HG03354 (cell line): Measurements from ENCODE around the gene CADPS.

Experiments used
- ATAC-seq: cut with Tn5 transposase; IDR thresholded peaks from one replicate; pipeline ENCODE4 v1.9.1; 2021; ENCODE audit warnings: mild to moderate bottlenecking; ENCODE audit not compliant: unreplicated experiment, poor library complexity, severe bottlenecking

The CADPS gene

DNA sequence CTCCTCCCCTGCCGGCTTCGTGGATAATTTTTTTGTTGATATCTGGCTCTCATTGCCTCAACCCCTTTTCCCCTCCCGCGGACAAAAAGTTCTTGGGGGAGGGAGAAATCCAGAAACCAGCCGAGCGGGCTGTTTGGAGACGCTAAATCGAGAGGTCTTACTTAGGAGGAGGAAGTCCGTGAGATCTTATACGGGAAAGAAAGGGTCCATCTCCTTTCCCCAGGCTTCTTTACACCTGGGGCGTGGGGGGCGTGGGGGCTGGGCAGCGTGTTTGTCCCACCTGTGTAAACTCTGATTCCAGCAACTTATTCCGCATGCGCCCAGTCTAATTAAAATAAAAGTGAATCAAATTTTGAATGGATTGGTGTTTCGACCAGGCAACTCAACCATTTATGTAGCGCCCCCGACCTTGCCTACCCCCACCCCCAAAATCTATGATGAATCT lies 364 bp upstream of the CADPS start:
- ATAC-seq: no peak

DNA sequence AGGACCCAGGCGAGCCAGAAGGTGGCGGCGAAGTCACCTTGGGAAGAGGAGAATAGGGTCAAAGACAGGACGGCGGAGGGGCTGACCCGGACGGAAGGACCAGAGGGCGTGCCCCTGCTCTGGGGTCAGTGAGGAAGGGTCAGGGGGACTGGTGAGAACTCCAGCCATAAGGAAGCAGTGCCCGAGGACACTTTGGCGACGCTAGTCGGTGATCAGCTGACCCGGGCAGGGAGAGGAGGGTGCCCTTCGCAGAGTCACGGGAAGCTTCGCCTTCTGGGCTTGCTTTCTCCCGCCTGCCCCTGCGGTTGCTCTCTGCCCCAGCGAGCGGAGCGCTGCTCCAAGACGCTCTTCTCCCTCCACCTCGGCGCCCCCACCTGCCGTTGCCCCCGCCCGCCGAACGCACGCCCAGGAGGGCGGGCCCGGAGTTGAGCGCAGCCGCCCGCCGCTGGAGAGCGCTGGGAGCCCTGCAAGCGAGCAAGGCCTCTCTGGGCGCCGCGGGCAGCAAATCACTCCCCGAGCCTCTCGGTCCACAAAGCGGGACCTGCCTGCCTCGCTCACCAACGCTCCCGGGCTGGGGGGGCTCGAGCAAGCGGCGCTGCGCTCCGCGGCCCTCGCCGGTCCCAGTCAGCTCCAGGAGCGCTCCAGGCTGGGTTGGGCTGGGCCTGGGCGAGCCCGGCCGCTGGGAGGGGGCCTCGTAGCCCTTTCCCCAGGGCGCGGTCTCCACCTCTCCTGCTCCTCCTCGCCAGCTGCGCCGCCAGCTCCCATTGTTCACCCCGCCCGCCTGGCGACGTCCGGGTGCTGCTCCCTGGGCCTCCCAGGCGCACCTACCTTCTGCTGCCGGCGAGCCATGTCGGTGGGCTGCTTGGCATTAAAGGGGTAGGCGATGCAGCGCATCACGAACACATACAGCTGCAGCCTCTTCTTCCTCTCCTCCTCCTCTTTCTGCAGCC lies 1.2 kb downstream of the CADPS start:
- no peak for ATAC-seq

DNA sequence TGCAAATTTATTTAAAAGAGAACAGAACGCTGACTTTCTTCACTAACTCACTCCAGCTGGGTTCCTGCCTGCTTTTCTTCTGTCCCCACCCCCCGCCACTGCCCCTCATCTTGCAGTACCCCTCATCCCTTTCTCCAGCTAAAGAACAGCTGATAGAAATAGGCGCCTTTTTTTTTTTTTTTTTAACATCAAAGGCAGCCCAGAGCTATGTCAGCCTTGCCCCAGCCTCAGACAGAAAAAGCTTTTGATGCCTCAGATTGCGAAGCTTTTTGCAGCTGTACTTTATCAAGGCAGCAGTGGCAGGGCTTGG lies 1.8 kb downstream of the CADPS start:
- no peak for ATAC-seq

DNA sequence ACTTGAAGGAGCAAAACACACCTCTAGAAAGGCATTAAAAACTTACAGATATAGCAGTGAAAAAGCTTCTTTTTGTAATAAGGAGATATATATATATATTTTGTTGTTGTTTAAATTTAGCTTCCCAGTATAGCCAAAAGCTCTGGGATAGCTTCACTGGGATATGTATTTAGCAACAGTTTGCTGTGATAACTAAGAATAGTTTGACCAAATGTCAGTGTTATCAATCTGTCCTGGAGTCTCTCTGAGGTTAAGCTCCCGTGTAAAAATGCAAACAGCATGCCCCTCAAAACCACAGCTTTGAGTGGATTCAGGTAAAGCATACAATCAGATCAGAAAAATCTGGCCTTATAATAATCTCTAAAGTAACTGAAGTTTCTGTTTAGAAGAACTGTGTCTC lies 2.9 kb downstream of the CADPS start:
- no peak for ATAC-seq

DNA sequence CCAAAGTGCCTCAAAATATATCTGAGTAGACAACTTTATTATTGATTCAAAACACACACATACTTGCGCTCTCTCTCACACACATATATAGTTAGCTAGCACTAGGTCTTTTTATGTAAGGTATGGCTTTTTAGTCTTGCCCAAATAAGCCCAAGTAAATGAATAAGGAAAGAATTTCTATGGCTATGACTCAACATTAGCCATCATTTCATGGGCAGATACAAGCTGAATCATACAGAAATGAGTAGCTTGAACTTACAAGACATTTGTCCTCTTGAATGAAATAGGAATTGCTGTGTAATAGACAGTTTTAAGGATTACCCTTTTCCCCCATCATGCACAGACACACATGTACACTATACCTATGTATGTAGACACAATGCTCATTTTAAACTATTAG lies 4.9 kb downstream of the CADPS start:
- ATAC-seq: no peak

DNA sequence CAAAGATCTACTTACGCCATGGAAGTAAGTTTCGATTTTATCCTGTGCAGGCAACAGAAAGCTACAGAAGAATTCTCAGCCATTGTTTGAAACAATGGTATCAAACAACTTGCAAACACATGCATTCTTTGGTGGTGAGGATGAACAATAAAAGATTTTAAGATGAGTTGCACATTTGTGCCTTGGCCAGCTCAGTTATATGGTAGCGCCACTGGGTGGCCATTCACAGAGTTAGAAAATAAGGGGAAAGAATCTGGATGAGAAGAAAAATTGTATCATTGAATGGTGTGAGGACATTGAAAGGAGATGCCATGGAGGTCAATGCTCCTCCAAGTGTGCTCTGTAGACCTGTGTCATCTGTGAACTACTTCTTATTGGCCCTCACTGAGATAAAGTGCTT lies 11.6 kb downstream of the CADPS start:
- ATAC-seq: no peak

DNA sequence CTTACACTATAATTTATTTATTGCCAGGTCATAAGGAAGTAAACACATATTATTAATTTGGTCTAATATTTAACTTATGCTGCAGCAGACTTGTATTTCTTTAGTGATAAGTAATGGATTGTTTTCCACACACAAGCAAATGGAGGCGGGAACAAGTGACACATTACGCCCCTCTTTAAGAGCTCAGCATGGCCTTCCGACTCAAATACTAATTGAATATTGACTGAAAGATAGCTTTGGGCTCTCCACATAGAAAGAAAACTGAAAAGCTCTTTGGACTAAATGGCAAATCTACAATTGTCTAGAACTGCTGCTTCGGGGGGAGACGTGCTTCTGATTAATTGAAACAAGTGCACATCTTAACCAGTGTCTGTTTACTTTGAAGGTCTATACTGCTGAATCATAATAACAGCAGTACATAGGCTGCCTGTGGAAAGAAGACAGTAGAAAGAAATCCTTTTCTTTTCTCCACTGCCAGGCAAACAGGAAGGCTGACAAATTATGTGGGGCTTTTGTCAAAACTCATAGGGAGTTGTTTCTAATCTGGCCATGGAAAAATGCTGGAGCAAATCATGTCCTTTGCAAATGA lies 15.9 kb downstream of the CADPS start:
- no peak for ATAC-seq

DNA sequence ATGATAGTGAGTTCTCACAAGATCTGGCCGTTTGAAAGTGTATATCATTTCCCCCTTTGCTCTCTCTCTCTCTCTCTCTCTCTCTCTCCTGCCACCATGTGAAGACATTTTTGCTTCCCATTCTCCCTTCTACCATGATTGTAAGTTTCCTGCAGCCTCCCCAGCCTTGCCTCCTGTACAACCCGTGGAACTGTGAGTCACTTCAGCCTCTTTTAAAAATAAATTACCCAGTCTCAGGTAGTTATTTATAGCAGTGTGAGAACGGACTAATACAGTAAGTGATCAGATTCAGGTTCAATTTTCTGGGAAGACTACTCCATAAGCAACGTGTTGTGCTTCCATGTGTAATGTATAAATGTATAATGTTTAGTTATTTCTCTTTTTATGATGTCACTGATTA lies 29.2 kb downstream of the CADPS start:
- ATAC-seq: no peak

DNA sequence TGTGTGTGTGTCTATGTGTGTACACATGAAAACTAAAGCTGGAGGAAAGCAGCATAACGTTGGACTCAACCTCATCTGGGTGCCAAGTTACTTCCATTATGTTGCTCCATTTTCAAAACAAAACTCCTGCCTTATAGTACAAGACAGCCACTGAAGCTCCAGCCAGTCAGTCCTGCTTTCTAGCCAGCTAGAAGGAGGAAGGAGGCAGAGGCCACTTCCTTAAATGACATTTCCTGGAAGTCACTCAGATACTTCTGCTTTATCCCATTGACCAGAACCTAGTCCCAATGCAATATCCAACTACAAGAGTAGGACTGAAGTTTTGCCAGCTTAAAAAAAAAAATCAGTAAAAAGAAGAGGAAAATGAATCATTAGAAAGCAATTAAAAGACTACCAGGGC lies 31.7 kb downstream of the CADPS start:
- no peak for ATAC-seq

DNA sequence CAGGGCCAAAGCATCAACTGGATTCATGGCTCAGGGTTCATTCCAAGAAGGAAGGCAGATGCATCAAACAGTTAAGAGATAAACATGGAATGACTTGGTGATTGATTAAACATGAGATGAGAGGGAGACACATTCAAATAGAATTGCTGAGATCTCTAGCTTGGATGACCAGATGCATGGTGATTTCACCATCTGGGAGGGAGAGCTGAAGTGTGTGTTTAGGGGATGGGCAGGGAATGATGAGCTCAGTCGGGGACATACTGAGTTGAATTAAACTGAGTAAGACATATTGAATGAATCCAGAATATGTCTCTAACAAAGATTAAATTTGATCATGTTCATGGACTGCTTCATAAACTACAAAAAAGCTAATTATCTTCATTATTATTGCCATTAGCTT lies 35.5 kb downstream of the CADPS start:
- no peak for ATAC-seq

DNA sequence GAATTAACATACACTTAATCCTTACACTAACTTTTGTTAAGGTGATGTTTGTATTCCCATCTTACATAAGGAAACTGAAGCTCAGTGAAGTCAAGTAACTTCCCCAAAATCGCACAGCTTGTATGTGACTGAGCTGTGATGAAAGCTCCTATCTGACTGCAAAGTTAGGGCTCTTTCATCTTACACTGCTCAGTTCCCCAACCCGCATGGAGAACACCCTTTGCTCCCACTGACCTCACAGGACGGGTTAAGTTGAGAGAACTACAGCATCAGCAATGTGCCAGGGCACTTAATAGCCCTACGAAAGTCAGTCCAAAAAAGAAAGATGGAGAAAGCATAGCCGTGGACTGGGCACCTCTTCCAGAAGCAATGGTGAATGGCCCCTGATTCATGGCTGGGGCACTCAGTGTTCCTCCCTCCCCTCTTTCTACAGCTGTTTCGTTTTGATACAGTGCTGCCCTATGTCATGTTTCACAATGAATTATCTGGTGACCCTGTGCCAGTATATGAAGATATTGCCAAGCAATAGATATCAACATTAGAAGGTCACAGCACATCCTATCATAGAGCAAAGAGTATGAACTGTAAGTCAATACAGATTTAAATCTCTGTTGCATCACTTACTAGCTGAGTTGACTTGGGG lies 38.0 kb downstream of the CADPS start:
- no peak for ATAC-seq

DNA sequence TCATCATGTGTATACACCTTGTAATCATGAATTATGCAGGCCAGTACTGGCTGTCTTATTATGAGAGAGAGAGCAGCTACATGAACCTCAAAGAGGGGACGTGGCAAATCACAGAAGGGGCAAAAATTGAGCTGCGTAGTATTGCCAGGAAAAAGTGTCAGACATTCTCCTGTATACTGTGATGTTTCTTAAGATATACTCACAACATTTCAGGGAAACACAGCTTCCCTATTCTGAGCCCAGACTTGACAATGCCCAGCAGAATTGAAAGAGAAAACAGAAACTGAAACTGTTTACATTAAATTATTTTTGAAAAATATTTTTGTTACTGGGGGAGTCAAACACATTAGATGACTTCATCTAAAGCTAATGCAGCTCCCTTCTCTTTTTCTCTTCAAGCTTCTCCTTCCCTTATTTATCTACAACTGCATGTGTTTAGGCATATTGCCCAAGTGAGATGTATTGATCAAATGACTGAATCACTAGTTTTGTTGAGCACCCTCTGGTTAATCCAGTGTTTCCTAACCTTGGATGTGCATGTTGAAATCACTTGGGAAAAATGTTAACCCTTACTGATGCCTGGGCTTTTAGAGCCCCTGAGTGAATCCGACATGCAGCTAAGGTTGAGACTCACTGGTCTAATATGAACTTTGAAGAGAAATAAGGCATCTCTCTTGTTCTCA lies 39.5 kb downstream of the CADPS start:
- peak; percentile 78 for ATAC-seq

DNA sequence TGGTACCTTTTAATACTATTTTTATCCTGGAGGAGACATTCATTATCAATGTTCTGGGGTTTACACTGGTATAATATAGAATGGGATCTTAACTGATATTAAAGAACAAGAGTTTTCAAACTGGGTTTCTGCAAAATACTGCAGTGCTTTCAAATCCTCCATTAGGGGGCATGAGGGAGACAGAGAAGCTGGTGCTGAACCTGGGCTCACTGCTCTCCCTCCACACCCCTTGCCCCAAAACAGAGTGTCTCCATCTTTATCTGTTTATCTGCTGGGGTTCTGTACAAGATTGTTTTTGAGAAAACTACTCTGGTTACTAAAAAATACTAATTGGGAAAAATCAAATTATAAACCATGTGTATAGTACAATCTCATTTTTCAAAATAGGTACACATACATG lies 41.7 kb downstream of the CADPS start:
- no peak for ATAC-seq

DNA sequence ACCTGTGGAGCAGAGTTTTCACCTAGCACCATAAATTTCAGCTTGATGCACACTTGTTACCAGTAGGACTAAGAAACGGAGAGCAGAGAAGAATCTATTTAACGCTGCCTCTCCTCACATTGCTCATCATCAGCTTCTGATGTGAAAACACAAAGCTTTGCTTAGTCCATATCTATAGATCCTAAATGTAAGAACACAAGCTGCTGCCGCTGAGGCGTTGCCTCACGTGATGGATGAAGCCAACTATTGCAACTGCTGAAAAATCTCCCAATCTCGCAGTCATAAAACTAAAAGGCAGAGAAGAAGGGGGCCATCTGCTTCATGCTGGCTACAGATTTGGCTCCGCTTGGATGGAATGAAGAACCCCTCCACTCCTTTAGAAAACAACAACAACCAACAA lies 42.7 kb downstream of the CADPS start:
- ATAC-seq: no peak

DNA sequence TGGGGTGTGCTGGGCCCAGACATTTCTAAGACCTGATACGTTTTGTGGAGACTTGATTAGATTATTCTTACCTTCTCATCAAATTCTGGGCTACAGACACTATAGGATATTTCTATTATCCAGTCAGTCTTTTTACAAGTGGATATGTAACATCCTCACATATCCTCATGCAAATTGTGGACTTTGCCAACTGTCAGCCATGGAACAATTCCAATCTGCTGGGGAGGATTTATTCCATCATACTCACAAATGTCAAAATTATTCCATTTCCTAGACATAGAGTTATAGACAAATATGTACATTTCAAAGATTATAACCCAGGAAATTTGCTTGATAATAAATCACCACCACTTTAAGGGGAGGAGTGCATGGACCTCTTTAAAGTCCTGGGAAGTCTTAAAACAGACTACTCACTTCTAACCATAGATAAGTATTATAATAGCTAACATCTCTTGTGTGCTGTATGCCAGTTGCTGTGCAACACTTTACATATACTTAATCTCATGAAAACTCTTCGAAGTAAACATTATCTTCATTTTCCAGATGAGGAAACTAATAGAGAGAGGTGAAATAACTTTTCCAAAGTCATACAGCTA lies 44.4 kb downstream of the CADPS start:
- ATAC-seq: no peak

DNA sequence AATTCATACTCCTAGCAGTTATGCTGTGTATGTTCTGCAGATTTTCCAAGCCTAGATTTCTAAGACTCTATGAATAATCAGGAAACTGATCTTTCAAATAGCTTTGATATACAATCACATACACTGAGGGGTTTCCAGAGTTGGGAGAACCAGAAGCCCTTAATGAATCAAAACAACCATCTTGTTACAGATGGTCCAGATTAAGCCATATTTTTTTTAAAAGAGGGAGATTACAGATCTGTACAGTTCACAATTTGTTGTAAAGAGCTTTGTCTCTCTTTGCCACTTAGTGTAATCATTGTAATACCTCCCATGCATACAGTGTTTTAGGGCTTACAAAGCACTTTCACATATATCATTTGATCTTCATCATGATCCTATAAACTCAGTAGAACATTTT lies 47.7 kb downstream of the CADPS start:
- no peak for ATAC-seq

DNA sequence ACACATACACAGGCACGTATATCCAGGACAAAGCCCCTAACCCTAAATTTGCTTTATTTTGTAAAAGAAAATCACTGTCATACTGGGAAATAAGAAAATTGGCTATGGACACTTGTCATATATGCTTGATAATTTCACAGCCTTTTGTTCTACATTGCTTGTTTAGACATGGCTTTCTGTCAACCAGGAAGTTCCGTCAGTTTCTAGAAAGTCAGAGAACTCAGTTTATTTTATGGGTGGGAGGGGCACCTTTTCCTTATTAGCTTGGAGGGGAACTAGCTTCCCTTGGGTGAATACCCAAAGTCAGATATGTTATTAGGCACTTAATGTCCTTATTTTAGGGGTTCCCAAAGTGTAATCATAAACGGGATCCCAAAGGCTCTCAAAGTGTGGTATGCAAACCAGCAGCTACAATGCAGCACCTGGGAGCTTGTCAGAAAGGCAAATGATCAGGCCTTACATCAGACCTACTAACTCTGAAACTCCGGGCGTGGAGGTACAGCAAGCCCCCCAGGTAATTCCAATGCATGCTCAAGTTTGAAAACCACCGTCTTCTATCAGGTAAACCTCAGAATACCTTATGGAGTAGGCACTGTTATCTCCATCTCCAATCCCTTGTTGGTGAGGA lies 50.1 kb downstream of the CADPS start:
- ATAC-seq: no peak

DNA sequence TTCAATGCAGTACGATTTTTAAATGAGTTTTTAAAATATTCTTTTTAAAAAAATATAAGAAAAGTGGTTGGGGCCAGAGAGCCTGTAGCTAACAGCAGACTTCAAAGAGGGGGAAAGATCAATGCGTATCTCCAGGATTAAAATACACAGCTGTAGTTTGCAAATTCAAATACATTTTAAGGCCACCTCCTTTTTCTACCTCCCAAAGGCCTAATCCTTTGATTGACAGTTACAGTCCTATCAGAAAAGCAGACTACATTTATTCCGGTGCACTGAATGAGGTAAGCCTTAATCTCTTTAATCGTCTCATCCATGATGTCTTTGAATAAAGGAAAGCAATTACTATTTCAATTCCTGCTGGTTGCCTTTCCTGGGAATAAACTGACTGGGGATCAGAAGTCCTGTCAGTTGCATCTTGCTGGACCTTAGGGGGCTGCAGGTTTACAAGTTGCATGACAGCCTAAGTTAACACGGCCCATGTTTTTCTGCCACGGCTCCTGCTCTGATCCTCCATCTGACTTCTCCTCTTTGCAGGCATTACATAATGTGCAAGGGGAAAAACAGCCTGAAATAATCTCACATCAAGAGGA lies 51.7 kb downstream of the CADPS start:
- ATAC-seq: no peak

DNA sequence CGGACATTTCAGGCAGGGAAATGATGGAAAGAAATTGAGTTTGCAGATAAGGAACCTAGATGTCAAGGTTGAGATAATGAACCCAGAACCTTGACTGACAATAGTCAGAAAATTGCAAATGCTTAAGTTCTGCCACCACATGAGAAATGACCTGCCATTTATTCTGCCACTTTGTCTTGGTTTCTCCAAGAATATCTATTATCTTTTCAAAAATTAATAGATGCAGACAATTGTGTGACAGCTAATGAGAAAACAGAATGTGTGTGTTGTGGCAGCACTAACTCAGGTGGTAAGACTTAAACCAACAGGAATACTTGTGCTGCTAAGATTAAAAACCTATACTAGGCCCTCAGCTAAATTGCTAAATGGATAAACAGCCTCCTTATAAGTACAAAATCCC lies 52.3 kb downstream of the CADPS start:
- ATAC-seq: no peak
